Activated effector memory CD4-positive, alpha-beta T cell treated with Interleukin-2 at 50 U/mL for 16 hours (primary cell): ENCODE results near the gene KRT15.

Source experiments
- DNase-seq: peaks from one replicate; pipeline ENCODE4 v3.0.0-alpha.2; 2020

The KRT15 gene

GRCh38 chr17:41523787-41524186 lies 5.1 kb upstream of the KRT15 start:
- DNase-seq = no peak

GRCh38 chr17:41523225-41523593 lies 4.5 kb upstream of the KRT15 start:
- no peak for DNase-seq

GRCh38 chr17:41522301-41523224 lies 3.9 kb upstream of the KRT15 start:
- DNase-seq = no peak

GRCh38 chr17:41521574-41522261 lies 3.0 kb upstream of the KRT15 start:
- DNase-seq = no peak

GRCh38 chr17:41520821-41521521 lies 2.3 kb upstream of the KRT15 start:
- DNase-seq = no peak

GRCh38 chr17:41519501-41520224 lies 973 bp upstream of the KRT15 start:
- no peak for DNase-seq

GRCh38 chr17:41518031-41518430 lies 659 bp downstream of the KRT15 start:
- DNase-seq = no peak

- DNase-seq = no peak
These were observed 1.8 kb downstream of the KRT15 start for GRCh38 chr17:41516830-41517283.

GRCh38 chr17:41516147-41516829 lies 2.4 kb downstream of the KRT15 start:
- no peak for DNase-seq

GRCh38 chr17:41513168-41513547 lies 5.5 kb downstream of the KRT15 start:
- no peak for DNase-seq

GRCh38 chr17:41512546-41513167 lies 6.0 kb downstream of the KRT15 start:
- no peak for DNase-seq

GRCh38 chr17:41511716-41512115 lies 7.0 kb downstream of the KRT15 start:
- DNase-seq = no peak

- DNase-seq = no peak
These were observed 7.6 kb downstream of the KRT15 start for GRCh38 chr17:41511116-41511515.

- DNase-seq = no peak
These were observed 8.2 kb downstream of the KRT15 start for GRCh38 chr17:41510251-41511065.

GRCh38 chr17:41507315-41507880 lies 11.3 kb downstream of the KRT15 start:
- no peak for DNase-seq

GRCh38 chr17:41505809-41506767 lies 12.6 kb downstream of the KRT15 start:
- DNase-seq = no peak

- no peak for DNase-seq
These were observed 13.5 kb downstream of the KRT15 start, which contains the start of gene KRT13 for GRCh38 chr17:41505007-41505808. TSS of gene KRT13 (minus strand) at chr17:41505612. CDS start at chr17:41505550, 62 bp downstream.
